Stimulated activated CD4-positive, alpha-beta T cell treated with anti-CD3 and anti-CD28 coated beads, Interleukin-15, amount 100 ng/mL, for 1 hour (primary cell): ENCODE data around the gene RFX4.
"Not testable (repeated sequence)": the region's sequence is repeated elsewhere in the genome, so short reads cannot be mapped to it uniquely, and the experiment has no call there.

ENCODE experiments used
- DNase-seq, 2 donors: peaks; one replicate each; pipeline ENCODE4 v3.0.0-alpha.2; 2020; ENCODE audit warnings: low read depth in 1 of 2, low spot score in 1 of 2

RFX4 gene

GRCh38 chr12:106590601-106591000 lies 7.8 kb downstream of the RFX4 start:
- no peak for DNase-seq

GRCh38 chr12:106594447-106594846 lies 11.6 kb downstream of the RFX4 start:
- DNase-seq, result no peak

- no peak for DNase-seq
Observed at GRCh38 chr12:106595268-106595667, 12.5 kb downstream of the RFX4 start.

- no peak for DNase-seq
Observed at GRCh38 chr12:106598003-106598402, 15.2 kb downstream of the RFX4 start.

GRCh38 chr12:106599302-106599701 lies 16.5 kb downstream of the RFX4 start:
- DNase-seq, result no peak

GRCh38 chr12:106600503-106600902 lies 17.7 kb downstream of the RFX4 start:
- no peak for DNase-seq

- DNase-seq, result no peak
Observed at GRCh38 chr12:106601031-106601430, 18.2 kb downstream of the RFX4 start.

- no peak for DNase-seq
Observed at GRCh38 chr12:106601496-106601895, 18.7 kb downstream of the RFX4 start.

GRCh38 chr12:106602076-106602475 lies 19.3 kb downstream of the RFX4 start:
- no peak for DNase-seq

GRCh38 chr12:106605254-106605653 lies 22.4 kb downstream of the RFX4 start:
- no peak for DNase-seq

GRCh38 chr12:106620588-106620987 lies 37.8 kb downstream of the RFX4 start:
- DNase-seq, result not testable (repeated sequence)

- no peak for DNase-seq
Observed at GRCh38 chr12:106625976-106626375, 43.2 kb downstream of the RFX4 start.

- DNase-seq, result no peak
Observed at GRCh38 chr12:106629797-106630659, 47.2 kb downstream of the RFX4 start.

- DNase-seq, result no peak
Observed at GRCh38 chr12:106631150-106631549, 48.3 kb downstream of the RFX4 start.

GRCh38 chr12:106631797-106632196 lies 49.0 kb downstream of the RFX4 start:
- no peak for DNase-seq

GRCh38 chr12:106632797-106633450 lies 50.1 kb downstream of the RFX4 start:
- no peak for DNase-seq

GRCh38 chr12:106633451-106633823 lies 50.6 kb downstream of the RFX4 start:
- DNase-seq, result no peak

GRCh38 chr12:106634206-106634605 lies 51.4 kb downstream of the RFX4 start:
- no peak for DNase-seq

- no peak for DNase-seq
Observed at GRCh38 chr12:106643000-106643399, 60.2 kb downstream of the RFX4 start.

- DNase-seq, result no peak
Observed at GRCh38 chr12:106644335-106645073, 61.7 kb downstream of the RFX4 start.

GRCh38 chr12:106645074-106645421 lies 62.2 kb downstream of the RFX4 start:
- no peak for DNase-seq
